PC-3 (cell line): ENCODE data around the gene PTK6. TPM values are rescaled to one million over a fixed set of nuclear protein-coding genes. Genes with fewer than 3 reads are reported as not detected.
"Not testable (repeated sequence)": the region's sequence is repeated elsewhere in the genome, so short reads cannot be mapped to it uniquely, and the experiment has no call there.

Experiments
- ATAC-seq: fragments of 200-7000 bp; cut with Tn5 transposase; 2 replicates; pipeline ENCODE4 v1.9.1; 2020; ENCODE audit warnings: mild to moderate bottlenecking, moderate library complexity
- BruUV-seq: library from RNA; stranded (reverse); fragments of 400-500 nt; replicated peaks from 2 replicates; lab custom pipeline; 2021; lab: Mats Ljungman, UMichigan
- CTCF ChIA-PET: fragments of 300-600 bp; sonication (Branson Sonifier 250); formaldehyde crosslinking; loops from one replicate; lab custom pipeline; 2022; ENCODE audit warnings: antibody characterized with exemption; lab: Charles Lee
- POLR2A ChIA-PET: fragments of 300-600 bp; sonication (Branson Sonifier 250); formaldehyde crosslinking; loops from one replicate; lab custom pipeline; 2022; ENCODE audit warnings: antibody characterized with exemption; ENCODE audit not compliant: unreplicated experiment; lab: Charles Lee
- DNase-seq: peaks from one replicate; pipeline ENCODE4 v3.0.0-alpha.2; 2015
- H2AFZ ChIP-seq: fragments of 300-600 bp; sonication (generic); 2 replicates; pipeline ENCODE4 v1.6.0; 2016; ENCODE audit warnings: antibody characterized with exemption, low read length
- H3F3A ChIP-seq: fragments of 300-600 bp; sonication (generic); one replicate; pipeline ENCODE4 v1.6.0; 2017; ENCODE audit warnings: antibody characterized with exemption, low read length, control low read depth, mild to moderate bottlenecking; ENCODE audit not compliant: unreplicated experiment
- H3K27ac ChIP-seq: fragments of 300-600 bp; sonication (generic); 2 replicates; pipeline ENCODE4 v1.5.1; 2016; ENCODE audit warnings: mild to moderate bottlenecking, low read length
- H3K27me3 ChIP-seq: fragments of 300-600 bp; sonication (generic); 2 replicates; pipeline ENCODE4 v1.6.1; 2016; ENCODE audit warnings: low read length, mixed read lengths
- H3K36me3 ChIP-seq: fragments of 300-600 bp; sonication (generic); 2 replicates; pipeline ENCODE4 v1.6.1; 2016; ENCODE audit warnings: low read depth, mixed run types, low read length, mixed read lengths
- H3K4me1 ChIP-seq: fragments of 300-600 bp; sonication (generic); 2 replicates; pipeline ENCODE4 v1.5.1; 2016; ENCODE audit warnings: low read length; ENCODE audit not compliant: insufficient read depth
- H3K4me2 ChIP-seq: fragments of 300-600 bp; sonication (generic); 2 replicates; pipeline ENCODE4 v1.6.0; 2016; ENCODE audit warnings: low read length
- H3K4me3 ChIP-seq: fragments of 300-600 bp; sonication (generic); 2 replicates; pipeline ENCODE4 v1.5.1; 2016; ENCODE audit warnings: mild to moderate bottlenecking, low read length, mixed read lengths
- H3K79me2 ChIP-seq: fragments of 300-600 bp; sonication (generic); 2 replicates; pipeline ENCODE4 v1.6.1; 2017; ENCODE audit warnings: low read length, mixed read lengths
- H3K9ac ChIP-seq: fragments of 300-600 bp; sonication (generic); 2 replicates; pipeline ENCODE4 v1.6.0; 2016; ENCODE audit warnings: mild to moderate bottlenecking, low read length
- H3K9me2 ChIP-seq: fragments of 300-600 bp; sonication (generic); replicated peaks from 2 replicates; pipeline ENCODE4 v1.6.1; 2016; ENCODE audit warnings: mixed run types, low read length, mixed read lengths
- H3K9me3 ChIP-seq: fragments of 300-600 bp; sonication (generic); 2 replicates; pipeline ENCODE4 v1.6.1; 2016; ENCODE audit warnings: low read length, mixed read lengths
- H4K20me1 ChIP-seq: fragments of 300-600 bp; sonication (generic); 2 replicates; pipeline ENCODE4 v1.6.1; 2016; ENCODE audit warnings: low read length, mixed read lengths
- EZH2 ChIP-seq: fragments of 300-600 bp; sonication (generic); IDR thresholded peaks from one replicate; pipeline ENCODE4 v1.6.1; 2017; ENCODE audit warnings: antibody characterized with exemption, mild to moderate bottlenecking, low read length; ENCODE audit not compliant: unreplicated experiment
- EZH2phosphoT487 ChIP-seq: fragments of 300-600 bp; sonication (generic); IDR thresholded peaks from 2 replicates; pipeline ENCODE4 v1.6.1; 2018; ENCODE audit warnings: mild to moderate bottlenecking, antibody characterized with exemption, low read length, borderline replicate concordance
- intact Hi-C: fragments of 100-400 bp; cut with micrococcal nuclease; formaldehyde crosslinking; loops from 2 replicates; pipeline ENCODE4 v1.9.0; 2023
- total RNA-seq: library from RNA; depleted of rRNA; stranded (reverse); fragments of >200 nt; gene quantifications from 2 replicates; pipeline ENCODE4 v1.2.3, GENCODE V29; 2014
- TF ChIP-seq, protein P1 (sequence below): fragments of 300-600 bp; sonication (generic); conservative IDR thresholded peaks from 2 replicates; pipeline ENCODE4 v1.5.1; 2017; ENCODE audit warnings: antibody characterized with exemption, low read depth, mild to moderate bottlenecking, low read length

Gene PTK6
- total RNA-seq, 1 experiment from 2014 or later = 11.1 TPM

DNA sequence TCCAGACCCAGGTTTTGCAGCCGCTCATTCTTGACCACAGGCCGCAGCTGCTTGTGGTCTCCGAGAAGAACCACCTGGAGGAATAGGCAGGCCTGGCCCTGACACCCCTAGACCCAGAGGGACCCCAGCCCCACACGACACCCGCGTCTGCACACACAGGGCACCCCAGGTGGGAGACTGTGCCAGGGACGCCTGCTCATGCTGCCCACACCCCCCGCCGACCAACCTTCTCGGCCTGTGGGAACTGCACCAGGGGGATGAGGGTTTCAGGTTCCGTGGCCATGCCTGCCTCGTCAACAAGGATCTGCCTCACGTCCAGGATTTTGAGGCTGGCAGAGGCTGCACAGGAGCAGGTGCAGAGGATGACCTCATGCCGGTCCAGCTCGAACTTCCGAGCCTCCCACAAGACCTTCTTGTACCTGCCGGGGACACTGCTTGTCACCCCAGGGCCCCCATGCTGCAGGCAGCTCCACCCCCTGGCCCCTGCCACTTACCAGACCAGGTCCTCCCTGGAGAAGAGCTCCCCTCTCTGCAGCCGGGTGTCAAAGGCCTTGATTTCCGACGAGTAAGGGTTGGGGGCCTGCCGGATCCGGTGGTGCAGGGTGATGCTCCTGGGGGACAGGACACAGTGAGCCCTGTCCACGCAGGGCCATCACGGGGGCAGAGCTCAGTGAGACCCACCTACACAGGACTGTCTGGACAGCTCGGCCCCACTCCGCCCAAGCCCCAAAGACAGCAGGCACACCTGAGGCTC lies 23.9 kb upstream of the PTK6 start:
- Histone ChIP-seq H3F3A (no peaks in the 10 kb centered on the region), H3K36me3 (peaks cover 4% of the 10 kb centered on the region; the same call in 1 of the 2 replicates), H3K79me2 (no peaks in the 10 kb centered on the region), H3K9me2 (no peaks in the 10 kb centered on the region), H3K4me3 (no peak overlapping the region), H3K9me3 (no peaks in the 10 kb centered on the region), H3K9ac (no peak overlapping the region), H3K27ac (no peak overlapping the region), H2AFZ (no peak overlapping the region), H3K4me2 (no peak overlapping the region), H4K20me1 (no peaks in the 10 kb centered on the region), H3K4me1 (no peaks in the 10 kb centered on the region), H3K27me3 (no peaks in the 10 kb centered on the region)
- no peak for ATAC-seq
- DNase-seq = no peak
- CTCF ChIA-PET = no interaction called here
- TF ChIP-seq, protein P1, sequence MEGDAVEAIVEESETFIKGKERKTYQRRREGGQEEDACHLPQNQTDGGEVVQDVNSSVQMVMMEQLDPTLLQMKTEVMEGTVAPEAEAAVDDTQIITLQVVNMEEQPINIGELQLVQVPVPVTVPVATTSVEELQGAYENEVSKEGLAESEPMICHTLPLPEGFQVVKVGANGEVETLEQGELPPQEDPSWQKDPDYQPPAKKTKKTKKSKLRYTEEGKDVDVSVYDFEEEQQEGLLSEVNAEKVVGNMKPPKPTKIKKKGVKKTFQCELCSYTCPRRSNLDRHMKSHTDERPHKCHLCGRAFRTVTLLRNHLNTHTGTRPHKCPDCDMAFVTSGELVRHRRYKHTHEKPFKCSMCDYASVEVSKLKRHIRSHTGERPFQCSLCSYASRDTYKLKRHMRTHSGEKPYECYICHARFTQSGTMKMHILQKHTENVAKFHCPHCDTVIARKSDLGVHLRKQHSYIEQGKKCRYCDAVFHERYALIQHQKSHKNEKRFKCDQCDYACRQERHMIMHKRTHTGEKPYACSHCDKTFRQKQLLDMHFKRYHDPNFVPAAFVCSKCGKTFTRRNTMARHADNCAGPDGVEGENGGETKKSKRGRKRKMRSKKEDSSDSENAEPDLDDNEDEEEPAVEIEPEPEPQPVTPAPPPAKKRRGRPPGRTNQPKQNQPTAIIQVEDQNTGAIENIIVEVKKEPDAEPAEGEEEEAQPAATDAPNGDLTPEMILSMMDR = no peak
- TF ChIP-seq EZH2 (no peak), EZH2phosphoT487 (no peak)
- POLR2A ChIA-PET = no interaction called here
- intact Hi-C loops = no loop called here
- TSS peak; percentile 28 for BruUV-seq

DNA sequence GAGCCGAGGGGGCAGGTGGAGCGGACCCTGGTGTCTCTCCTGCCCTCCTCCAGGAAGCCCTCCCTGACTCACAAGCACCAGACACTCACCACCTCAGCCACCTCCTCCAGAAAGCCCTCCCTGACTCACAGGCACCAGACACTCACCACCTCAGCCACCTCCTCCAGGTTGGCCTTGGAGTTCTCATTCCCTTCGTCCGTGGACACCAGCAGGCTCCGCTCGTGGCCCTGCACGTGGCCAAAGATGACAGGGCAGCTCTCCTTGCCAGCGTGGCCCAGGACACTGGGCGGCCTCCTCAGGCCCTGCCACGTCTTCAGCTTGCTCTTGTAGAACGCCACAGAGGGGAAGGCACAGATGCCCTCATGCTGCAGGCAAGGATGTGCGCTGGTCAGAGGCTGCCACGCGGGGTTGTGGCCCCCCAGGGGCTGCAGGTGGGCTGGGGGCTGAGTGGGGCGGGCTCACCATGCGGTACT lies 23.2 kb upstream of the PTK6 start:
- peaks cover 4% of the 10 kb centered on the region; the same call in 1 of the 2 replicates for H3K36me3 ChIP-seq
- H3K79me2 ChIP-seq = no peaks in the 10 kb centered on the region
- H3K9ac ChIP-seq = no peak overlapping the region
- no peaks in the 10 kb centered on the region for H3F3A ChIP-seq
- H3K27ac ChIP-seq = no peak overlapping the region
- no peaks in the 10 kb centered on the region for H3K9me2 ChIP-seq
- DNase-seq = no peak
- BruUV-seq = no TSS peak
- TF ChIP-seq EZH2phosphoT487 = no peak
- no peak for TF ChIP-seq EZH2
- no peaks in the 10 kb centered on the region for H3K9me3 ChIP-seq
- intact Hi-C loops = no loop called here
- no peak overlapping the region for H3K4me3 ChIP-seq
- ChIA-PET POLR2A (no interaction called here), CTCF (no interaction called here)
- H3K27me3 ChIP-seq = no peaks in the 10 kb centered on the region
- no peak overlapping the region for H2AFZ ChIP-seq
- H3K4me1 ChIP-seq = no peaks in the 10 kb centered on the region
- H4K20me1 ChIP-seq = no peaks in the 10 kb centered on the region
- H3K4me2 ChIP-seq = no peak overlapping the region
- ATAC-seq = no peak

DNA sequence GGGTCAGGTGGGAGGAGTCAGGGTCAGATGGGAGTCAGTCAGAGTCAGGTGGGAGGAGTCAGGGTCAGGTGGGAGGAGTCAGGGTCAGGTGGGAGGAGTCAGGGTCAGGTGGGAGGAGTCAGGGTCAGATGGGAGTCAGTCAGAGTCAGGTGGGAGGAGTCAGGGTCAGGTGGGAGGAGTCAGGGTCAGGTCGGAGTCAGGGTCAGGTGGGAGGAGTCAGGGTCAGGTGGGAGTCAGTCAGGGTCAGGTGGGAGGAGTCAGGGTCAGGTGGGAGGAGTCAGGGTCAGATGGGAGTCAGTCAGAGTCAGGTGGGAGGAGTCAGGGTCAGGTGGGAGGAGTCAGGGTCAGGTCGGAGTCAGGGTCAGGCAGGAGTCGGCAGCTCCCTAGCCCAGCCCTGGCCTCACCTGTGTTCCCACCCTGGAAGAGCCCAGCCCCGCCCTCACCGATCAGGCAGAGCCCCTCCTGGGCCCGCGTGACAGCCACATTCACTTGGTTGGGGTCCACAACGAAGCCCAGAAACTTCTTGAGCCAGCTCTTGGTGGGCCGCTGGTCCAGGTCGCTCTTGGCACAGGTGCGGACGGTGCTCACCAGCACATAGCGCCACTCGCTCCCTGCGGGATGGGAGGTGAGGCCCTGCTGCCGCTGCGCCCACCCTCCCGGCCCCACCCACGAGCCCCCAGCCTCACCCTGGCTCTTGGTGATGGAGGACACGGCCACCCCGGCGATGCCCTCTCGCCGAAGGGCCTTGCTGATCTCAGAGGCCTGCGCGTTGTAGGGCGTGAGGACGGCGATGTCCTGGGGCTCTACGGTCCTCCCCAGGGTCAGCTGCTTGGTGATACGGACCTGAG lies 22.5 kb upstream of the PTK6 start:
- H3K9me2 ChIP-seq, H3K27me3 ChIP-seq, H3F3A ChIP-seq, H3K4me1 ChIP-seq, H4K20me1 ChIP-seq, H2AFZ ChIP-seq, ATAC-seq, DNase-seq, POLR2A ChIA-PET, H3K9me3 ChIP-seq, H3K79me2 ChIP-seq, BruUV-seq, H3K4me3 ChIP-seq, H3K4me2 ChIP-seq, H3K27ac ChIP-seq, H3K36me3 ChIP-seq, H3K9ac ChIP-seq, intact Hi-C loops: not testable (repeated sequence)
- CTCF ChIA-PET = interaction anchor here (0.5 kb wide), 1 partner anchor 22 kb away, joined by 3 read pairs; no protein-coding TSS in a partner anchor
